ENCODE data around the gene RAB43.

DNA sequence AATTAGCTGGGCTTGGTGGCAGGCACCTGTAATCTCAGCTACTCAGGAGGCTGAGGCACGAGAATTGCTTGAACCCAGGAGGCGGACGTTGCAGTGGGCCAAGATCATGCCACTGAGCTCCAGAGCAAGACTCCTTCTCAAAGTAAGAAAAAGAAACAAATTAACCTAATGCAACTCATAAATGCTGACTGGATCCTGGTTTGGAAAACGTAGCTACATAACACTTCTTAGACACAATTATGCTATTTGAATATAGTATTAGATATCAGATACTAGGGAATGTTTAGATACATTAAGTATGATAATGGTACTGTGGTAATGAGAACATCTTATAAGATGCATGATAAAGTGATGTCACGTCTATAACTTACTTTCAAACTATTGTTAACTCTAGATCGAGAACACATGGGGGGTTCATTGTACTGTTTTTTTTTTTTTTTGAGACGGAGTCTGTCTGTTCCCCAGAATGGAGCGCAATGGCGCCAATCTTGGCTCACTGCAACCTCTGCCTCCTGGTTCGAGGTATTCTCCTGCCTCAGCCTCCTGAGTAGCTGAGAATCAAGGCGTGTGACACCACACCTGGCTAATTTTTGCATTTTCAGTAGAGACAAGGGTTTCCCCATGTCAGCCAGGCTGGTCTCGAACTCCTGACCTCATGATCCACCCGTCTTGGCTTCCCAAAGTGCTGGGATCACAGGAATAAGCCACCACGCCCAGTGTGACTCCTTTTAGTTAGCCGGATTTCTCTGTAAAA is 45.2 kb upstream of the RAB43 start:
- TF ChIP-seq, protein P1, sequence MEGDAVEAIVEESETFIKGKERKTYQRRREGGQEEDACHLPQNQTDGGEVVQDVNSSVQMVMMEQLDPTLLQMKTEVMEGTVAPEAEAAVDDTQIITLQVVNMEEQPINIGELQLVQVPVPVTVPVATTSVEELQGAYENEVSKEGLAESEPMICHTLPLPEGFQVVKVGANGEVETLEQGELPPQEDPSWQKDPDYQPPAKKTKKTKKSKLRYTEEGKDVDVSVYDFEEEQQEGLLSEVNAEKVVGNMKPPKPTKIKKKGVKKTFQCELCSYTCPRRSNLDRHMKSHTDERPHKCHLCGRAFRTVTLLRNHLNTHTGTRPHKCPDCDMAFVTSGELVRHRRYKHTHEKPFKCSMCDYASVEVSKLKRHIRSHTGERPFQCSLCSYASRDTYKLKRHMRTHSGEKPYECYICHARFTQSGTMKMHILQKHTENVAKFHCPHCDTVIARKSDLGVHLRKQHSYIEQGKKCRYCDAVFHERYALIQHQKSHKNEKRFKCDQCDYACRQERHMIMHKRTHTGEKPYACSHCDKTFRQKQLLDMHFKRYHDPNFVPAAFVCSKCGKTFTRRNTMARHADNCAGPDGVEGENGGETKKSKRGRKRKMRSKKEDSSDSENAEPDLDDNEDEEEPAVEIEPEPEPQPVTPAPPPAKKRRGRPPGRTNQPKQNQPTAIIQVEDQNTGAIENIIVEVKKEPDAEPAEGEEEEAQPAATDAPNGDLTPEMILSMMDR (IDR thresholded peaks at IDR 0.05; ENCODE audit: low read length): no peak
- TF ChIP-seq EZH2 (IDR thresholded peaks at IDR 0.05; ENCODE audit: borderline replicate concordance, low read length): no peak

All from OCI-LY1 (cell line).